ENCODE results near the gene RABL3. TPM values are rescaled to one million over a fixed set of nuclear protein-coding genes. Genes with fewer than 3 reads are reported as not detected.

RABL3 gene
- total and polyA plus RNA-seq, 2 of the 13 experiments (the other 11 are each of a cell fraction or from before 2014, with no cell fraction given), result 4.8 to 31.9 TPM

- no peak for TF ChIP-seq SKIL (CRISPR knock-in tag; IDR thresholded peaks at IDR 0.05; ENCODE audit: borderline replicate concordance)
- no peak for TF ChIP-seq SIX4 (CRISPR knock-in tag; IDR thresholded peaks at IDR 0.05)
- no peak for TF ChIP-seq RARG (CRISPR knock-in tag; IDR thresholded peaks at IDR 0.05; ENCODE audit: low read depth)
- no peak; the same call in 1 of the 2 replicates for TF ChIP-seq ZNF768 (CRISPR knock-in tag; IDR thresholded peaks at IDR 0.05)
- TF ChIP-seq ZBTB10 (CRISPR knock-in tag; IDR thresholded peaks at IDR 0.05; ENCODE audit: borderline replicate concordance), result 0 out of 2 replicates have a peak, but pooled peaks have one; percentile 40
- TF ChIP-seq ZNF343 (CRISPR knock-in tag; IDR thresholded peaks at IDR 0.05), result no peak
- TF ChIP-seq KAT8 (CRISPR knock-in tag; IDR thresholded peaks at IDR 0.05), result no peak
- peak; percentile 4; the same call in 1 of the 2 replicates for TF ChIP-seq ZSCAN9 (CRISPR knock-in tag; IDR thresholded peaks at IDR 0.05; ENCODE audit: borderline replicate concordance)
- TF ChIP-seq ZNF577 (CRISPR knock-in tag; IDR thresholded peaks at IDR 0.05; ENCODE audit: borderline replicate concordance, low read depth), result no peak
- TF ChIP-seq NR3C1 (CRISPR knock-in tag; IDR thresholded peaks at IDR 0.05), result no peak
- TF ChIP-seq CREBL2 (CRISPR knock-in tag; IDR thresholded peaks at IDR 0.05; ENCODE audit: borderline replicate concordance), result no peak
- TF ChIP-seq ZNF788 (CRISPR knock-in tag; IDR thresholded peaks at IDR 0.05; ENCODE audit: borderline replicate concordance), result no peak
- no peak for TF ChIP-seq ZNF75D (CRISPR knock-in tag; IDR thresholded peaks at IDR 0.05; ENCODE audit: borderline replicate concordance)
- TF ChIP-seq MATR3 (CRISPR knock-in tag; IDR thresholded peaks at IDR 0.05), result no peak
- TF ChIP-seq SATB2 (CRISPR knock-in tag; IDR thresholded peaks at IDR 0.05), result no peak
- peak; percentile 1; the same call in 1 of the 2 replicates for TF ChIP-seq GATAD2A (CRISPR knock-in tag; IDR thresholded peaks at IDR 0.05)
- no peak for TF ChIP-seq IRF9 (CRISPR knock-in tag; IDR thresholded peaks at IDR 0.05; ENCODE audit: borderline replicate concordance)
- no peak for TF ChIP-seq FLYWCH1 (CRISPR knock-in tag; IDR thresholded peaks at IDR 0.05)
- TF ChIP-seq NFE2L2 (IDR thresholded peaks at IDR 0.05; ENCODE audit: low read length), result no peak
- TF ChIP-seq PPARG (CRISPR knock-in tag; conservative IDR thresholded peaks at IDR 0.05), result no peak
- no peak for TF ChIP-seq ZNF496 (CRISPR knock-in tag; IDR thresholded peaks at IDR 0.05; ENCODE audit: insufficient replicate concordance)
- TF ChIP-seq FOXA1 (IDR thresholded peaks at IDR 0.05), result no peak
- TF ChIP-seq FOXA1 (CRISPR knock-in tag; IDR thresholded peaks at IDR 0.05), result no peak
- no peak for TF ChIP-seq THRA (CRISPR knock-in tag; IDR thresholded peaks at IDR 0.05; ENCODE audit: borderline replicate concordance)
Observed at GRCh38 chr3:120742849-120743365, 591 bp upstream of the RABL3 start (continued).

Data from HepG2 (cell line).